ENCODE results near the gene ALK.

ALK gene

GRCh38 chr2:29223257-29223656 lies 698.1 kb downstream of the ALK start:
- H3K9me3 ChIP-seq (replicated peaks; ENCODE audit: insufficient read depth, low read length), result no peaks in the 10 kb centered on the region
- no peaks in the 10 kb centered on the region for H4K20me1 ChIP-seq (ENCODE audit: insufficient read depth, low read length)
- no peak overlapping the region for H3K4me3 ChIP-seq (ENCODE audit: low read length)
- no peak overlapping the region for H3K27ac ChIP-seq (ENCODE audit: low read length)
- H3K36me3 ChIP-seq (replicated peaks; ENCODE audit: insufficient read depth, low read length), result no peaks in the 10 kb centered on the region
- no peak overlapping the region for H3K9ac ChIP-seq (ENCODE audit: low read length)
- H3K9me2 ChIP-seq (replicated peaks; ENCODE audit: insufficient read depth, low read length), result no peaks in the 10 kb centered on the region
- H3K4me2 ChIP-seq (ENCODE audit: low read depth, low read length), result no peak overlapping the region
- H3K79me2 ChIP-seq (ENCODE audit: low read length), result no peaks in the 10 kb centered on the region
- no peak for DNase-seq
- no peaks in the 10 kb centered on the region for H3F3A ChIP-seq (ENCODE audit: insufficient read depth, low read length)
- H3K27me3 ChIP-seq (replicated peaks; ENCODE audit: insufficient read depth, low read length), result no peaks in the 10 kb centered on the region; the same call in 1 of the 2 replicates
- TF ChIP-seq EZH2 (optimal IDR thresholded peaks at IDR 0.05; ENCODE audit: low read depth, low read length) (no peak), EZH2phosphoT487 (IDR thresholded peaks at IDR 0.05; ENCODE audit: low read length) (no peak), CTCF (IDR thresholded peaks at IDR 0.05; ENCODE audit: low read length) (no peak)
- H3K4me1 ChIP-seq (ENCODE audit: low read length), result no peaks in the 10 kb centered on the region
- H2AFZ ChIP-seq (ENCODE audit: low read length), result no peak overlapping the region

- H3K4me2 ChIP-seq (ENCODE audit: low read depth, low read length), result no peak overlapping the region
- DNase-seq, result no peak
- no peak overlapping the region for H3K9ac ChIP-seq (ENCODE audit: low read length)
Measured at GRCh38 chr2:29222381-29223179, 698.8 kb downstream of the ALK start.

GRCh38 chr2:29220506-29221270 lies 700.7 kb downstream of the ALK start:
- no peak overlapping the region for H3K4me2 ChIP-seq (ENCODE audit: low read depth, low read length)
- H3K36me3 ChIP-seq (replicated peaks; ENCODE audit: insufficient read depth, low read length), result no peaks in the 10 kb centered on the region
- H3K9ac ChIP-seq (ENCODE audit: low read length), result no peak overlapping the region
- TF ChIP-seq EZH2 (optimal IDR thresholded peaks at IDR 0.05; ENCODE audit: low read depth, low read length) (no peak), CTCF (IDR thresholded peaks at IDR 0.05; ENCODE audit: low read length) (no peak), EZH2phosphoT487 (IDR thresholded peaks at IDR 0.05; ENCODE audit: low read length) (no peak)
- no peaks in the 10 kb centered on the region for H3K4me1 ChIP-seq (ENCODE audit: low read length)
- H3K79me2 ChIP-seq (ENCODE audit: low read length), result no peaks in the 10 kb centered on the region
- DNase-seq, result no peak
- no peak overlapping the region for H2AFZ ChIP-seq (ENCODE audit: low read length)
- H3F3A ChIP-seq (ENCODE audit: insufficient read depth, low read length), result no peaks in the 10 kb centered on the region
- no peaks in the 10 kb centered on the region for H4K20me1 ChIP-seq (ENCODE audit: insufficient read depth, low read length)
- H3K4me3 ChIP-seq (ENCODE audit: low read length), result no peak overlapping the region
- no peaks in the 10 kb centered on the region for H3K27me3 ChIP-seq (replicated peaks; ENCODE audit: insufficient read depth, low read length)
- H3K9me2 ChIP-seq (replicated peaks; ENCODE audit: insufficient read depth, low read length), result no peaks in the 10 kb centered on the region
- no peak overlapping the region for H3K27ac ChIP-seq (ENCODE audit: low read length)
- no peaks in the 10 kb centered on the region for H3K9me3 ChIP-seq (replicated peaks; ENCODE audit: insufficient read depth, low read length)

More at GRCh38 chr2:29222381-29223179, 698.8 kb downstream of the ALK start:
- no peaks in the 10 kb centered on the region for H3K9me3 ChIP-seq (replicated peaks; ENCODE audit: insufficient read depth, low read length)
- no peaks in the 10 kb centered on the region for H3K27me3 ChIP-seq (replicated peaks; ENCODE audit: insufficient read depth, low read length)
- no peak overlapping the region for H3K4me3 ChIP-seq (ENCODE audit: low read length)
- TF ChIP-seq EZH2 (optimal IDR thresholded peaks at IDR 0.05; ENCODE audit: low read depth, low read length) (no peak), EZH2phosphoT487 (IDR thresholded peaks at IDR 0.05; ENCODE audit: low read length) (no peak), CTCF (IDR thresholded peaks at IDR 0.05; ENCODE audit: low read length) (no peak)
- no peaks in the 10 kb centered on the region for H3K9me2 ChIP-seq (replicated peaks; ENCODE audit: insufficient read depth, low read length)
- H4K20me1 ChIP-seq (ENCODE audit: insufficient read depth, low read length), result no peaks in the 10 kb centered on the region
- no peak overlapping the region for H2AFZ ChIP-seq (ENCODE audit: low read length)
- no peaks in the 10 kb centered on the region for H3K36me3 ChIP-seq (replicated peaks; ENCODE audit: insufficient read depth, low read length)
- no peaks in the 10 kb centered on the region for H3K79me2 ChIP-seq (ENCODE audit: low read length)
- no peaks in the 10 kb centered on the region for H3K4me1 ChIP-seq (ENCODE audit: low read length)
- H3F3A ChIP-seq (ENCODE audit: insufficient read depth, low read length), result no peaks in the 10 kb centered on the region
- H3K27ac ChIP-seq (ENCODE audit: low read length), result no peak overlapping the region
